Loucy (cell line): ENCODE measurements around the gene SECISBP2.

ENCODE experiments used
- H2AFZ ChIP-seq: fragments of 200-600 bp; sonication (generic); 2 replicates; pipeline ENCODE4 v1.6.0; 2016; ENCODE audit warnings: antibody characterized with exemption, mild to moderate bottlenecking, low read length, moderate library complexity
- H3F3A ChIP-seq: fragments of 200-600 bp; 2 replicates; pipeline ENCODE4 v1.6.0; 2016; ENCODE audit warnings: antibody characterized with exemption, low read depth, mild to moderate bottlenecking
- H3K27me3 ChIP-seq: fragments of 200-600 bp; sonication (generic); 2 replicates; pipeline ENCODE4 v1.6.1; 2014; ENCODE audit warnings: low read length, mild to moderate bottlenecking; ENCODE audit not compliant: insufficient read depth, poor library complexity, severe bottlenecking
- H3K36me3 ChIP-seq: fragments of 200-600 bp; sonication (generic); 2 replicates; pipeline ENCODE4 v1.6.1; 2016; ENCODE audit warnings: low read length; ENCODE audit not compliant: insufficient read depth
- H3K4me1 ChIP-seq: fragments of 200-600 bp; sonication (generic); 2 replicates; pipeline ENCODE4 v1.5.1; 2014; ENCODE audit warnings: low read length, mild to moderate bottlenecking; ENCODE audit not compliant: insufficient read depth, poor library complexity, severe bottlenecking
- H3K4me2 ChIP-seq: fragments of 200-600 bp; sonication (generic); 2 replicates; pipeline ENCODE4 v1.6.0; 2014; ENCODE audit warnings: antibody characterized with exemption, low read length, low read depth, mild to moderate bottlenecking; ENCODE audit not compliant: poor library complexity, severe bottlenecking
- H3K4me3 ChIP-seq: fragments of 200-600 bp; sonication (generic); 2 replicates; pipeline ENCODE4 v1.5.1; 2014; ENCODE audit warnings: low read length, mild to moderate bottlenecking, mixed read lengths; ENCODE audit not compliant: poor library complexity, severe bottlenecking
- H3K79me2 ChIP-seq: fragments of 200-600 bp; sonication (generic); 2 replicates; pipeline ENCODE4 v1.6.1; 2014; ENCODE audit warnings: low read length; ENCODE audit not compliant: insufficient read depth
- H3K9ac ChIP-seq: fragments of 200-600 bp; sonication (generic); 2 replicates; pipeline ENCODE4 v1.6.0; 2014; ENCODE audit warnings: mild to moderate bottlenecking, low read depth, low read length, moderate library complexity; ENCODE audit not compliant: poor library complexity, severe bottlenecking
- H3K9me2 ChIP-seq: fragments of 200-600 bp; sonication (generic); replicated peaks from 2 replicates; pipeline ENCODE4 v1.6.1; 2016; ENCODE audit warnings: low read depth, low read length, mixed read lengths
- H3K9me3 ChIP-seq: fragments of 200-600 bp; sonication (generic); 2 replicates; pipeline ENCODE4 v1.6.1; 2014; ENCODE audit warnings: mild to moderate bottlenecking, antibody characterized with exemption, low read length, low read depth; ENCODE audit not compliant: insufficient read depth
- H4K20me1 ChIP-seq: fragments of 200-600 bp; sonication (generic); 2 replicates; pipeline ENCODE4 v1.6.0; 2014; ENCODE audit warnings: antibody characterized with exemption, low read length, mild to moderate bottlenecking; ENCODE audit not compliant: insufficient read depth, poor library complexity, severe bottlenecking
- EZH2phosphoT487 ChIP-seq: fragments of 200-600 bp; IDR thresholded peaks from 2 replicates; pipeline ENCODE4 v1.6.1; 2018; ENCODE audit warnings: antibody characterized with exemption, mild to moderate bottlenecking, moderate library complexity, borderline replicate concordance
- TF ChIP-seq, protein P1 (sequence below): fragments of 200-600 bp; sonication (generic); conservative IDR thresholded peaks from 2 replicates; pipeline ENCODE4 v1.5.1; 2014; ENCODE audit warnings: mild to moderate bottlenecking, antibody characterized with exemption, low read length

The SECISBP2 gene

GRCh38 chr9:89305868-89306267 lies 12.4 kb upstream of the SECISBP2 start:
- no peak overlapping the region for H3K9ac ChIP-seq
- no peak overlapping the region for H3K4me2 ChIP-seq
- H3K9me3 ChIP-seq, result no peaks in the 10 kb centered on the region
- no peaks in the 10 kb centered on the region for H3K9me2 ChIP-seq
- no peaks in the 10 kb centered on the region for H4K20me1 ChIP-seq
- H3K27me3 ChIP-seq, result no peaks in the 10 kb centered on the region
- H3K4me1 ChIP-seq, result peaks cover 13% of the 10 kb centered on the region
- TF ChIP-seq, protein P1, sequence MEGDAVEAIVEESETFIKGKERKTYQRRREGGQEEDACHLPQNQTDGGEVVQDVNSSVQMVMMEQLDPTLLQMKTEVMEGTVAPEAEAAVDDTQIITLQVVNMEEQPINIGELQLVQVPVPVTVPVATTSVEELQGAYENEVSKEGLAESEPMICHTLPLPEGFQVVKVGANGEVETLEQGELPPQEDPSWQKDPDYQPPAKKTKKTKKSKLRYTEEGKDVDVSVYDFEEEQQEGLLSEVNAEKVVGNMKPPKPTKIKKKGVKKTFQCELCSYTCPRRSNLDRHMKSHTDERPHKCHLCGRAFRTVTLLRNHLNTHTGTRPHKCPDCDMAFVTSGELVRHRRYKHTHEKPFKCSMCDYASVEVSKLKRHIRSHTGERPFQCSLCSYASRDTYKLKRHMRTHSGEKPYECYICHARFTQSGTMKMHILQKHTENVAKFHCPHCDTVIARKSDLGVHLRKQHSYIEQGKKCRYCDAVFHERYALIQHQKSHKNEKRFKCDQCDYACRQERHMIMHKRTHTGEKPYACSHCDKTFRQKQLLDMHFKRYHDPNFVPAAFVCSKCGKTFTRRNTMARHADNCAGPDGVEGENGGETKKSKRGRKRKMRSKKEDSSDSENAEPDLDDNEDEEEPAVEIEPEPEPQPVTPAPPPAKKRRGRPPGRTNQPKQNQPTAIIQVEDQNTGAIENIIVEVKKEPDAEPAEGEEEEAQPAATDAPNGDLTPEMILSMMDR, result no peak
- no peaks in the 10 kb centered on the region for H3F3A ChIP-seq
- no peak overlapping the region for H3K4me3 ChIP-seq
- no peaks in the 10 kb centered on the region for H3K36me3 ChIP-seq
- H2AFZ ChIP-seq, result no peak overlapping the region
- peaks cover 13% of the 10 kb centered on the region for H3K79me2 ChIP-seq

DNA sequence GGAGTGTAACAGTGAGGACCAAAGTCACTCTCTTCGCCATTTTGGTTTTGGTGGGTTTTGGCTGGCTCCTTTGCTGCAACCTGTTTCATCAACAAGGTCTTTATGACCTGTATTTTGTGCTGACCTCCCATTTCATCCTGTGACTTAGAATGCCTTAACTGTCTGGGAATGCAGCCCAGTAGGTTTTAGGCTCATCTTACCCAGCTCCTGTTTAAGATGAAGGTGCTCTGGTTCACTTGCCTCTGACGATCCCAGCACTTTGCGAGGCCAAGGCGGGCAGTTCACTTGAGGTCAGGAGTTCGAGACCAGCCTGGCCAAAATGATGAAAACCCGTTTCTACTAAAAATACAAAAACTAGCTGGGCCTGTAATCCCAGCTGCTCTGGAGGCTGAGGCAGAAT lies 9.1 kb upstream of the SECISBP2 start:
- H3K4me1 ChIP-seq, result peaks cover 25% of the 10 kb centered on the region
- peaks cover 17% of the 10 kb centered on the region for H3K36me3 ChIP-seq
- peaks cover 8% of the 10 kb centered on the region for H3K27me3 ChIP-seq
- peaks cover 45% of the 10 kb centered on the region for H3K79me2 ChIP-seq
- H3F3A ChIP-seq, result no peaks in the 10 kb centered on the region
- peaks cover 29% of the 10 kb centered on the region for H4K20me1 ChIP-seq
- no peaks in the 10 kb centered on the region for H3K9me2 ChIP-seq
- H3K4me3 ChIP-seq, result peak overlapping the region; percentile 82
- H2AFZ ChIP-seq, result no peak overlapping the region
- TF ChIP-seq, protein P1, result no peak
- no peak for TF ChIP-seq EZH2phosphoT487
- peak overlapping the region; percentile 96 for H3K9ac ChIP-seq
- H3K4me2 ChIP-seq, result peak overlapping the region; percentile 97
- H3K9me3 ChIP-seq, result no peaks in the 10 kb centered on the region

DNA sequence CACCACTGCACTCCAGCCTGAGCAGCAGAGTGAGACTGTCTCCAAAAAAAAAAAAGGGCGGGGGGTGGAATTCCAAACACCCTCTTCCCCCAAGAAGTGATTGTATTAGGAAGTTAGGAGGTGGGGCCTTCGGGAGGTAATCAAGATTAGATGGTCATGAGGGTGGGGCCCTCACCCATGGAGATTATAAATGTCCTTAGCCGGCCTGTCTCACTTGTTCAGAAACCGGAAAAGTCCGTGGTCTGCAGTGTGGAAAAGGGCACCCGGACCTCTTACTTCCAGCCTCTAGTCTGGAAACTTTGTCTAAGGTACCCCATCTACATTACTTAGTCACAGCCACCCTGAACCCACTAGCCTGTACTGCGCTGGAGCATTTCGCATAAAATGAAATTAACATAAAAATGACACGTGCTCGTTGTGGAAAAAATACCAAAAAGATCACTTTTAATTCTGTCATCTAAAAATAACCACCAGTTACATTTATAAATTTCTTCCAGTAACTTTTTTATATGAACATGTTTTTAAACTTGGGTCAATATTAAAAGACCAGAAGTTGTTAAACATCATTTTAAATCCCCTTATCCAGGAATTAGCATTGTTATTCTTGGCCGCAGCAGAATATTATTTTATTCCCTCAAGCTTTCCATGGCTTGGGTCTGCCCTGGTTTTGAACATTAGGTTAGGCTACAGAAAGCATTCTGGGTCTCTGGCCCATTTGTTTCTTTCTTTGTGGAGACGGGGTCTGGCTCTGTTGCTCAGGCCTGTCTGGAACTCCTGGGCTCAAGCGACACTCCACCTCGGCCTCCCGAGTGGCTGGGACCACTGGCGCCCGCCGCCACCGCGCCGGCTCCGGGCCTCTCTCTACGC lies 8.5 kb upstream of the SECISBP2 start:
- peaks cover 23% of the 10 kb centered on the region for H3K36me3 ChIP-seq
- peaks cover 52% of the 10 kb centered on the region for H3K79me2 ChIP-seq
- H3K9me2 ChIP-seq, result no peaks in the 10 kb centered on the region
- H4K20me1 ChIP-seq, result peaks cover 36% of the 10 kb centered on the region
- H3K4me1 ChIP-seq, result peaks cover 27% of the 10 kb centered on the region
- H3K4me3 ChIP-seq, result peak overlapping the region; percentile 82
- peak overlapping the region; percentile 96 for H3K9ac ChIP-seq
- peak overlapping the region; percentile 97 for H3K4me2 ChIP-seq
- H3K27me3 ChIP-seq, result peaks cover 8% of the 10 kb centered on the region
- no peaks in the 10 kb centered on the region for H3K9me3 ChIP-seq
- peak overlapping the region; percentile 16; the same call in 1 of the 2 replicates for H2AFZ ChIP-seq
- TF ChIP-seq, protein P1, result no peak
- no peak for TF ChIP-seq EZH2phosphoT487
- H3F3A ChIP-seq, result 0 out of 2 replicates have a peak, but pooled peaks cover under 1% of the 10 kb centered on the region
